Skeletal muscle tissue (tissue), 4 donors: ENCODE measurements around the gene GRM7. TPM values are rescaled to one million over a fixed set of nuclear protein-coding genes. Genes with fewer than 3 reads are reported as not detected.

Experiments
- H3K27ac ChIP-seq: one replicate; pipeline ENCODE4 v1.7.0; 2013; ENCODE audit warnings: mild to moderate bottlenecking, low read depth, low read length, inconsistent platforms
- H3K27me3 ChIP-seq, 3 donors: one replicate each; pipeline ENCODE4 v1.7.0; 2013; ENCODE audit warnings: low read length in 3 of 3; ENCODE audit not compliant: control insufficient read depth in 3 of 3, insufficient read depth in 3 of 3
- H3K36me3 ChIP-seq, 3 donors: one replicate each; pipeline ENCODE4 v1.7.0; 2013; ENCODE audit warnings: low read length in 3 of 3; ENCODE audit not compliant: control insufficient read depth in 3 of 3, insufficient read depth in 3 of 3
- H3K4me1 ChIP-seq, 3 donors: one replicate each; pipeline ENCODE4 v1.7.0; 2013; ENCODE audit warnings: low read length in 3 of 3, mild to moderate bottlenecking in 3 of 3; ENCODE audit not compliant: control insufficient read depth in 3 of 3, insufficient read depth in 3 of 3
- H3K4me3 ChIP-seq, 3 donors: one replicate each; pipeline ENCODE4 v1.7.0; 2013; ENCODE audit warnings: low read length in 3 of 3
- H3K9ac ChIP-seq, 3 donors: one replicate each; pipeline ENCODE4 v1.7.0; 2013; ENCODE audit warnings: low read length in 3 of 3, mild to moderate bottlenecking in 3 of 3, moderate library complexity in 2 of 3, low read depth in 1 of 3
- H3K9me3 ChIP-seq, 3 donors: one replicate each; pipeline ENCODE4 v1.7.0; 2013; ENCODE audit warnings: low read length in 3 of 3; ENCODE audit not compliant: control insufficient read depth in 3 of 3
- total RNA-seq: library from RNA; depleted of rRNA; stranded (reverse); fragments of >200 nt; gene quantifications from one replicate; pipeline ENCODE4 v1.2.3, GENCODE V29; 2014
- donor health status: Osteomylitis.

Gene GRM7
- total RNA-seq, 1 donor from 2014 or later: 1.0 TPM

- no peaks in the 10 kb centered on the region for H3K4me1 ChIP-seq
- no peaks in the 10 kb centered on the region for H3K36me3 ChIP-seq
- no peak overlapping the region for H3K9ac ChIP-seq
- no peak overlapping the region for H3K4me3 ChIP-seq
- H3K9me3 ChIP-seq: no peaks in the 10 kb centered on the region
- H3K27ac ChIP-seq: no peak overlapping the region
- no peaks in the 10 kb centered on the region for H3K27me3 ChIP-seq
These were observed 716.6 kb downstream of the GRM7 start for GRCh38 chr3:7577513-7577912.

DNA sequence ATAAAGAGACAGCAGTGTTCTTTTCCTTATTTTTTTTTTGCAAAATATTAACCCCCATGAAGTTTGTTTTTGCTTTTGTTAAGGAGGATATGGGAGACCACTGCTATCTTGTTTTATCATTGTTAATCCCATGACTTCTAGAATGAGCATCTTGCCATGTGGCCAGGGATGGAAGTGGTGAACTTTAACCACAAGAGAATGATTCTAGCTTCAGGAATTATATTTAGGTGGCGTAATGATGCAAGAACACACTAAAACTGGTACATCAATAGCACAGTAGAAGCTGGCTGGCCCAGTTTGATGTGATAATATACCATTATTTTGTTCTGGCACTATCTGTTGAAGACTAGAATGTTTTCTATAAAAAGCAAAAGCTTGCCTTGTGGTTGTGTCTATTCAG is 720.9 kb downstream of the GRM7 start:
- no peaks in the 10 kb centered on the region for H3K9me3 ChIP-seq
- H3K36me3 ChIP-seq: no peaks in the 10 kb centered on the region
- no peaks in the 10 kb centered on the region for H3K27me3 ChIP-seq
- no peak overlapping the region for H3K4me3 ChIP-seq
- no peaks in the 10 kb centered on the region for H3K4me1 ChIP-seq
- H3K27ac ChIP-seq: no peak overlapping the region
- H3K9ac ChIP-seq: no peak overlapping the region

- Histone ChIP-seq H3K9ac (no peak overlapping the region), H3K4me1 (no peaks in the 10 kb centered on the region), H3K9me3 (no peaks in the 10 kb centered on the region), H3K36me3 (no peaks in the 10 kb centered on the region), H3K4me3 (no peak overlapping the region), H3K27me3 (no peaks in the 10 kb centered on the region), H3K27ac (no peak overlapping the region)
These were observed 724.1 kb downstream of the GRM7 start for GRCh38 chr3:7585052-7585451.

- Histone ChIP-seq H3K27me3 (no peaks in the 10 kb centered on the region), H3K9me3 (no peaks in the 10 kb centered on the region), H3K4me1 (no peaks in the 10 kb centered on the region), H3K36me3 (no peaks in the 10 kb centered on the region), H3K27ac (no peak overlapping the region), H3K9ac (no peak overlapping the region), H3K4me3 (no peak overlapping the region)
These were observed 727.3 kb downstream of the GRM7 start for GRCh38 chr3:7588236-7588635.

DNA sequence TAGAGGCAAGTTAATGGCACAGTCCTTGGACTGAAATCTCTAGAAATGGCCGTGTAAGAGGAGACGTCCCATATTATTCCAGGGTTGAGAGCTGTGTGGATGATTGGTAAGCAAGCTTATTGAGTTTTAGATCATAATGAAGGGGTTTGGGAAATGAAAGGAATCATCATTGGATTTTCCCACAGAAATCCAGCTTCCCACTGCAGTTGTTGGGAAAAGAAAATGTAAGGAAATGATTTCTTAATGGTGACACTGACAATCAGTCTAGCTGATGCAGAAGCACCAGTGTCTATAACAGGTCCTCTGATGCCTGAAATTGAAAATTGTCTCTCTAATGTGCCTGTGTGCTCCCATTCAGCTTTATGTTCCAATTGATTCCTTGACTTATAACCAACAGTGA is 728.6 kb downstream of the GRM7 start:
- H3K9me3 ChIP-seq: no peaks in the 10 kb centered on the region
- no peak overlapping the region for H3K9ac ChIP-seq
- H3K4me1 ChIP-seq: no peaks in the 10 kb centered on the region
- H3K36me3 ChIP-seq: no peaks in the 10 kb centered on the region
- no peak overlapping the region for H3K27ac ChIP-seq
- no peak overlapping the region for H3K4me3 ChIP-seq
- no peaks in the 10 kb centered on the region for H3K27me3 ChIP-seq

DNA sequence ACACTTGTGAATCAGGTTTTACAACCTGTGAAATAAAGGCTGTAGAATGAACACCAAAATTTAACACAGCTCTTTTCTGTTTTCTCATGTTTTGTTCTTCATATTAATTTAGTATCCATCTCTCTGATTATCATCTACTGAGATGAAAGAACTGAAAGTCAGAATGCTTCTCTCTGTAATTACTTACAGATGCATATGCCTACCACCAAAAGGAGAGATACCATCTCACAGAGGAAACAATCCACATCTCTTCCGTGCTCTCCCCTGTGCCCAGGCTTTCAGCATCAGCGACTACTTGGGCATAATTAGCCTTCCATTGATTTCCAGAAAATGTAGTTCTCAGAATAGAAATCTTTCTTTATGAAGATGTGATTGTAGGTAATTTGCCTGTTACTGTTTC is 741.4 kb downstream of the GRM7 start:
- Histone ChIP-seq H3K36me3 (no peaks in the 10 kb centered on the region), H3K9ac (no peak overlapping the region), H3K4me1 (no peaks in the 10 kb centered on the region), H3K4me3 (no peak overlapping the region), H3K27ac (no peak overlapping the region), H3K9me3 (no peaks in the 10 kb centered on the region), H3K27me3 (no peaks in the 10 kb centered on the region)

GRCh38 chr3:7607083-7607482 is 746.2 kb downstream of the GRM7 start:
- Histone ChIP-seq H3K27me3 (no peaks in the 10 kb centered on the region), H3K4me1 (no peaks in the 10 kb centered on the region), H3K9ac (no peak overlapping the region), H3K9me3 (no peaks in the 10 kb centered on the region), H3K36me3 (no peaks in the 10 kb centered on the region), H3K27ac (no peak overlapping the region), H3K4me3 (no peak overlapping the region)

GRCh38 chr3:7607676-7608075 is 746.8 kb downstream of the GRM7 start:
- no peaks in the 10 kb centered on the region for H3K36me3 ChIP-seq
- no peak overlapping the region for H3K27ac ChIP-seq
- H3K9ac ChIP-seq: no peak overlapping the region
- no peak overlapping the region for H3K4me3 ChIP-seq
- no peaks in the 10 kb centered on the region for H3K4me1 ChIP-seq
- no peaks in the 10 kb centered on the region for H3K9me3 ChIP-seq
- H3K27me3 ChIP-seq: no peaks in the 10 kb centered on the region

- H3K36me3 ChIP-seq: no peaks in the 10 kb centered on the region
- H3K4me1 ChIP-seq: no peaks in the 10 kb centered on the region
- no peak overlapping the region for H3K27ac ChIP-seq
- H3K4me3 ChIP-seq: no peak overlapping the region
- H3K27me3 ChIP-seq: no peaks in the 10 kb centered on the region
- no peaks in the 10 kb centered on the region for H3K9me3 ChIP-seq
- H3K9ac ChIP-seq: no peak overlapping the region
These were observed 749.7 kb downstream of the GRM7 start for GRCh38 chr3:7610634-7611033.

DNA sequence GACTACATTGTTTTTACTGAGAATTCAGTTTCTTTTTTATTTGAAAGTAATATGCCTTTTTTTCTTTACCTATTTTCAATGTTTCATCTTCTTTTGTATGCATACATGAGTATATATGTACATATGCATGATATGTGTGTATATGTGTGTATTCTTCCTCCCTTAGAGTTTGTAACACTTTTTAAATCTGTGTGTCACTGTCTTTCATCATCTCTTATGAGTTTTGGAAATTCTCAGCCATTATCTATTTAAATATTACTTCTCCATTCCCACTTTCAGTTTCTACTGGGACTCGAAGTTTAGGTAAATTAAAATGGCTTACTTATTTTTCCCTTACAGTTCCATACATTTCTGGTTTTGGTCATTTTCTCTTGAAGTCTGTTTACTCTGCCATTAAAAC is 754.1 kb downstream of the GRM7 start:
- H3K27me3 ChIP-seq: no peaks in the 10 kb centered on the region
- no peaks in the 10 kb centered on the region for H3K36me3 ChIP-seq
- H3K4me3 ChIP-seq: no peak overlapping the region
- H3K4me1 ChIP-seq: no peaks in the 10 kb centered on the region
- H3K9ac ChIP-seq: no peak overlapping the region
- no peaks in the 10 kb centered on the region for H3K9me3 ChIP-seq
- no peak overlapping the region for H3K27ac ChIP-seq

- Histone ChIP-seq H3K27me3 (no peaks in the 10 kb centered on the region), H3K36me3 (no peaks in the 10 kb centered on the region), H3K4me3 (no peak overlapping the region), H3K27ac (no peak overlapping the region), H3K9me3 (no peaks in the 10 kb centered on the region), H3K9ac (no peak overlapping the region), H3K4me1 (no peaks in the 10 kb centered on the region)
These were observed 757.7 kb downstream of the GRM7 start for GRCh38 chr3:7618606-7619005.
